AG10803 (cell line): ENCODE measurements around the gene COX6A1.

Source experiments
- DNase-seq: peaks from one replicate; pipeline ENCODE4 v3.0.0; 2010; ENCODE audit warnings: low read depth
- H3K4me3 ChIP-seq: 2 replicates; pipeline ENCODE4 v1.5.1; 2011; ENCODE audit warnings: mild to moderate bottlenecking, low read length, control low read depth
- CTCF ChIP-seq: conservative IDR thresholded peaks from 2 replicates; pipeline ENCODE4 v1.5.1; 2011; ENCODE audit warnings: mild to moderate bottlenecking, low read length, control low read depth, inconsistent platforms

The COX6A1 gene

DNA sequence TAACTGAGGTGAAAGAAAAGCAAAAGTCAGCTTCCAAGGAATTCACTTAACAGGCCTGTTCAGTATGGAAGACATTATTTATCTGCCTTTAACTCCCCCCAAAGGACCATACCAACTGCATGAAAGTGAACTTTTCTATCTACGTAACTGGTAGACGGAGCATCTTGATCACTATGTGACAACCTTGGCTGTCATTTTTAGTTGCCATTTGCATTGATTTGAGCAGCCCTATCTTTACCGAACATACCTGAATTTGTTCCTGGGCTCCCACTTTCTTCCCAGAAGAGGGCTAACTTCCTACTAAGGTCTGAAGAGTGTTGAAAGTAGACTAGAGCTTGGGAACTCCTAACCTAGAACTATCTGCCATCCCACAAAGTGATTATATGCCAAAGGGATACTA, 22.2 kb downstream of the COX6A1 start:
- no peak for DNase-seq
- H3K4me3 ChIP-seq, result no peak overlapping the region
- TF ChIP-seq CTCF, result no peak

- DNase-seq, result no peak
- no peak for TF ChIP-seq CTCF
- no peak overlapping the region for H3K4me3 ChIP-seq
Measured at GRCh38 chr12:120462099-120462640, 24.3 kb downstream of the COX6A1 start.

DNA sequence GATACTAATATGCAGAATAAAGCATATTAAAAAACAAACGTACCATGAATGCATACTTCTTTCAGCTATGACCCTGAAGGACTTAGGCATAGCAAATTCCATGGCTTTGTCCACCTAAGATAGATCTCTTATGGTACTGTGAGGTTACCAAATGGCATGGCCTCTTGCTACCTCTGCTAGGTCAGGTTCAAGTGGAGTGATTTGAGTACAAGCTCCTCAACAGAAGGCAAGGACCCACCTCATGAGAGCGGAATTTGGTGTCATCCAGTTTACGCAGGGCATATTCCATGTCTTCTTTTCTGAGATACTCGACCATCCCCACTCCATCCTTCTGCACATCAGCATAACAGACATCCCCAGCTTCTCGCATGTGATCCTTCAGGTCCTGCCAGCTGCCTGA, 25.8 kb downstream of the COX6A1 start:
- DNase-seq, result no peak
- TF ChIP-seq CTCF, result no peak
- no peak overlapping the region for H3K4me3 ChIP-seq

GRCh38 chr12:120465756-120466155, 27.8 kb downstream of the COX6A1 start:
- no peak for TF ChIP-seq CTCF
- DNase-seq, result no peak
- no peak overlapping the region for H3K4me3 ChIP-seq

DNA sequence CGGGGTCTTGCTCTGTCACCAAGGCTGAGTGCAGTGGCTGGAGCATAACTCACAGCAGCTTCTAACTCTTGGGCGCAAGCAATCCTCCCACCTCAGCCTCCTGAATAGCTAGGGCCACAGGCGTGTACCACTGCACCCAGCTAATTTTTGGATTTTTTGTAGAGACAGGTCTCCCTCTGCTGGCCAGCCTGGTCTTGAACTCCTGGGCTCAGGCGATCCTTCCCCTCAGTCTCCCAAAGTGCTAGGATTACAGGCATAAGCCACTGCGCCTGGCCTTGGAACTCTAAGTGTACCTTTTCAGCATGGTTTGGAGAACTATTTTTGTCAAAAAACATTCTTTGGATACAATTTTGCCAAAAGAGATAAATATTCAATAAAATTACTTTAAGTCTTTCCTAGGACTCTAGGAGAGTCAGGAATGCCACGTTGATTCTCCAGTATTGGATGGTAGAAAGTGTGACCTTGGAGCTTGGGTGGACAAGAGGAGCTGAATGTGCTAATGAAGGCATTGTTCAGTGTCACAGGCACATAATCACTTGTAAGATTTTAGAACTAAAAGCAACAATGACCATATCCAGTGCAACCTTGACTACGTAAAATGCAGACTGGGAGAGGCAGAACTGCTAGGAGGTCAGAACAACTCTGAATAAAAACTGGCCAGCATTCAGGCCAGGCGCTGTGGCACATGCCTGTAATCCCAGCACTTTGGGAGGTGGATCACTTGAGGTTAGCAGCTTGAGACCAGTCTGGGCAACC, 28.8 kb downstream of the COX6A1 start:
- no peak overlapping the region for H3K4me3 ChIP-seq
- peak; percentile 44 for DNase-seq
- peak; percentile 68 for TF ChIP-seq CTCF

DNA sequence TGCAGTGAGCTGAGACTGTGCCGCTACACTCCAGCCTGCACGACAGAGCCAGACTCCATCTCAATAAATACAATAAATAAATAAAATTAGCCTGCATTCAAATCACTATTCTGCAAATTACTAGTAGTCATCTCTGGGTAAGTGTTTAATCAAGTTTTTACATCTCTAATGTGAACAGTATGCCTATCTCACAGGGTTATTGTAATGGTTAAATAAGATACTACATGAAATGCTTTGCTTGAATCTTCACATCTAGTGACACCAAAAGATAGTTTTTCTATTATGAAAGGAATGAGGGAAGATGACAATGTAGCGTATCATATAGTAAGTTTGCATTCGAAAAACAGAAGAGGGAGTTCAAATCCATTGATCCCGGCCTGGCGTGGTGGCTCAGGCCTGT, 29.5 kb downstream of the COX6A1 start:
- no peak for DNase-seq
- no peak for TF ChIP-seq CTCF
- no peak overlapping the region for H3K4me3 ChIP-seq

DNA sequence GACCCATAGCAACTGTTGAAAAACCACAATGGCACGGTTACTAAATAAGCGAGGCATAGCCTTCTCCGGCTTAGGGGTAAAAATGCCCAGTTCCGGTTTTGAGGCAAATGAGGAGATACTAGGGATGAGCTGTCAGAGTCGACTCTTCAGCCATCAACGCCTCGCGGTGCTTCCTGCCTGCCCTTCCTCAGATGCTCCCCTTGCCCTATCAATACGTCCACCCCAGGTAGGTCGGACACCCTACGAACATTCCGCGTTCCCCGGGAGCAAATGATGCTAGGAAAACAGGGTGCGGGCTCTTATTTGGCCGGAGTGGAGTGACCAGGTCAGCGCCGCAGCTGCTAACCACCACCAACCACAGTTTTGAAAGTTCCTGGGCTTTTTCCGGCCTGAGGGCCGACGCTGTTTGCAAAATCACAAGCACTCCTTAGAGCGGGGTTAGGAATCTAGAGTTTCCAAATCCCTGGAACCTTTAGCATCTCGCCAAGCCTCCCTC, 30.5 kb downstream of the COX6A1 start:
- peak; percentile 62 for DNase-seq
- no peak for TF ChIP-seq CTCF
- peak overlapping the region; percentile 91 for H3K4me3 ChIP-seq
